Esophagus muscularis mucosa (tissue), 4 donors: ENCODE data around the gene PRSS50. TPM values are rescaled to one million over a fixed set of nuclear protein-coding genes. Genes with fewer than 3 reads are reported as not detected.

ENCODE experiments used
- DNase-seq: peaks from one replicate; pipeline ENCODE4 v3.0.0-alpha.2; 2017; ENCODE audit errors: extremely low spot score
- H3K27ac ChIP-seq, 4 donors: fragments of 200-600 bp; sonication (generic); replicated peaks in 1 of 4; 1 replicate in 3 of 4; 2 replicates in 1 of 4; pipeline ENCODE4 v1.5.1; 2016 to 2019; ENCODE audit warnings: mild to moderate bottlenecking in 1 of 4
- H3K27me3 ChIP-seq, 4 donors: fragments of 200-600 bp; sonication (generic); one replicate each; pipeline versions ENCODE4 v1.5.1 to v1.6.0; 2016 to 2019
- H3K36me3 ChIP-seq, 4 donors: fragments of 200-600 bp; sonication (generic); one replicate each; pipeline ENCODE4 v1.5.1; 2016 to 2019
- H3K4me1 ChIP-seq, 4 donors: fragments of 200-600 bp; sonication (generic); one replicate each; pipeline ENCODE4 v1.5.1; 2016 to 2019
- H3K4me3 ChIP-seq, 4 donors: fragments of 200-600 bp; sonication (generic); 1 replicate in 2 of 4; 2 replicates in 2 of 4; pipeline ENCODE4 v1.5.1; 2016 to 2019; ENCODE audit warnings: mild to moderate bottlenecking in 4 of 4, moderate library complexity in 1 of 4
- H3K9me3 ChIP-seq, 4 donors: fragments of 200-600 bp; sonication (generic); 1 replicate in 3 of 4; 2 replicates in 1 of 4; pipeline ENCODE4 v1.5.1; 2016 to 2019
- EP300 ChIP-seq: sonication (generic); formaldehyde crosslinking; IDR thresholded peaks from one replicate; pipeline ENCODE4 v1.6.1; 2017; ENCODE audit warnings: antibody characterized with exemption
- POLR2A ChIP-seq: fragments of 450-650 bp; IDR thresholded peaks from one replicate; pipeline ENCODE4 v1.6.1; 2017; ENCODE audit warnings: antibody characterized with exemption, moderate library complexity, mild to moderate bottlenecking, low read depth
- POLR2AphosphoS5 ChIP-seq, 2 donors: sonication (generic); formaldehyde crosslinking; IDR thresholded peaks; one replicate each; pipeline ENCODE4 v1.6.1; 2017; ENCODE audit warnings: antibody characterized with exemption in 2 of 2
- WGBS: methylation state at CpG from one replicate; pipeline ENCODE4 v1.1.5; 2018; 5-methylcytosine and 5-hydroxymethylcytosine counted together
- intact Hi-C: fragments of 100-400 bp; cut with DNase I; formaldehyde crosslinking; loops from one replicate; pipeline ENCODE4 v1.15.1; 2023
- total RNA-seq, 4 donors: library from RNA; depleted of rRNA; stranded (reverse); fragments of >200 nt; gene quantifications; one replicate each; pipeline versions ENCODE4 v1.1.0 to v1.2.1, GENCODE V29; 2016
- TF ChIP-seq, protein P1 (sequence below), 3 experiments: fragments of 200-600 bp in 2 of 3; fragments of 450-650 bp in 1 of 3; sonication (generic) in 2 of 3; IDR thresholded peaks; one replicate each; pipeline ENCODE4 v1.5.1; 2017 to 2019; ENCODE audit warnings: antibody characterized with exemption in 3 of 3, mild to moderate bottlenecking in 2 of 3, moderate library complexity in 1 of 3

PRSS50 gene
- total RNA-seq, 4 donors from 2014 or later = 0.32 to 0.46 (median 0.42) TPM; not detected in 1

GRCh38 chr3:46672349-46672695 lies 45.3 kb downstream of the PRSS50 start:
- Histone ChIP-seq H3K4me1 (peaks cover 0 to 7% (median 0%) of the 10 kb centered on the region in 4 donors), H3K36me3 (peaks cover 0 to 68% (median 23%) of the 10 kb centered on the region in 4 donors), H3K9me3 (no peaks in the 10 kb centered on the region), H3K27me3 (no peaks in the 10 kb centered on the region), H3K4me3 (no peak overlapping the region), H3K27ac (no peak overlapping the region)
- DNase-seq = no peak
- TF ChIP-seq POLR2A (no peak), POLR2AphosphoS5 (IDR thresholded peaks at IDR 0.05) (no peak), EP300 (no peak)
- TF ChIP-seq, protein P1, sequence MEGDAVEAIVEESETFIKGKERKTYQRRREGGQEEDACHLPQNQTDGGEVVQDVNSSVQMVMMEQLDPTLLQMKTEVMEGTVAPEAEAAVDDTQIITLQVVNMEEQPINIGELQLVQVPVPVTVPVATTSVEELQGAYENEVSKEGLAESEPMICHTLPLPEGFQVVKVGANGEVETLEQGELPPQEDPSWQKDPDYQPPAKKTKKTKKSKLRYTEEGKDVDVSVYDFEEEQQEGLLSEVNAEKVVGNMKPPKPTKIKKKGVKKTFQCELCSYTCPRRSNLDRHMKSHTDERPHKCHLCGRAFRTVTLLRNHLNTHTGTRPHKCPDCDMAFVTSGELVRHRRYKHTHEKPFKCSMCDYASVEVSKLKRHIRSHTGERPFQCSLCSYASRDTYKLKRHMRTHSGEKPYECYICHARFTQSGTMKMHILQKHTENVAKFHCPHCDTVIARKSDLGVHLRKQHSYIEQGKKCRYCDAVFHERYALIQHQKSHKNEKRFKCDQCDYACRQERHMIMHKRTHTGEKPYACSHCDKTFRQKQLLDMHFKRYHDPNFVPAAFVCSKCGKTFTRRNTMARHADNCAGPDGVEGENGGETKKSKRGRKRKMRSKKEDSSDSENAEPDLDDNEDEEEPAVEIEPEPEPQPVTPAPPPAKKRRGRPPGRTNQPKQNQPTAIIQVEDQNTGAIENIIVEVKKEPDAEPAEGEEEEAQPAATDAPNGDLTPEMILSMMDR (IDR thresholded peaks at IDR 0.05) = no peak
- intact Hi-C loops = no loop called here
- 89% methylated on average over 6 of the region's 6 CpGs for WGBS

DNA sequence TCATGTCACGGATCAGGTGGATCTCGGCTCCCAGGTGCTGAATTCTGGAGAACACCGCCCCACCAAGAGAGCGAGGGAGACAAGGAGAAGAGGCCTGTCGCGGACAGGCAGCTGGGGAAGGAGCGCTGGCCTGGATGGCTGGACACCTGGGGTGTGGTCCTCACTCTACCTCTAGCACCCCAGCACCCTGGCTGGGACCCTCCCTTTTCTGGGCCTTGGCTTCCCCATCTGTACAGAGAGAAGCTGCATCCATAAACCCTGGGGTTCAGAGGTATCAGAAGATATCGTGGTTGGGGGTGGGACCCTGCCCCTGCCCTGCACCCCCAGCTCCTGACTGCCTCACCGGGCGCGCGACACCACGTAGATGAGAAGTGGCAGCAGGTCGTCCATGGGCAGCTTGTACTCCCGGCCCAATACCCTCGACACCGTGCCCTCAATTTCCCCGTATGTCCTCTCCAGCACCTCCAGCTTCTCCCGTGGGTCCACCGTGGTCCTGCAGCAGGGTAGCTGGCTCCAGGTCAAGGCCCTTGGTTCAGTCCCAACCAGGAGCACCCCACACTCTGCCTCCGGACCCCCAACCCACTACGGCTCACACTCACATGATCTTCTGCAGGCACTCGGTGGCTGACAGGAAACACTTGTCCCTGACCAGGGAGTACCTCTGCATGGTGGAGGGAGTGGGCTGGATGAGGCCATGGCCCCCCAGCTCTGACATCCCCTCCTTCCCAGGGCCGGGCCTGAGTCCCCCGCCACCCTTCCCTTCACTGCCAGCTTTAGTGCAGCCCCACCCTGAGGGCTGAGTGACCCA lies 45.9 kb downstream of the PRSS50 start:
- WGBS = 87% methylated on average over 21 of the region's 25 CpGs
- Histone ChIP-seq H3K27ac (no peak overlapping the region), H3K36me3 (peaks cover 0 to 64% (median 23%) of the 10 kb centered on the region in 4 donors), H3K4me1 (peaks cover 0 to 6% (median under 1%) of the 10 kb centered on the region in 4 donors), H3K9me3 (no peaks in the 10 kb centered on the region), H3K4me3 (no peak overlapping the region), H3K27me3 (no peaks in the 10 kb centered on the region)
- DNase-seq = no peak
- TF ChIP-seq POLR2AphosphoS5 (IDR thresholded peaks at IDR 0.05) (no peak), POLR2A (no peak), EP300 (no peak)
- TF ChIP-seq, protein P1 (IDR thresholded peaks at IDR 0.05) = no peak
- intact Hi-C loops = no loop called here

- Histone ChIP-seq H3K4me1 (peaks cover 2 to 11% (median 7%) of the 10 kb centered on the region in 4 donors), H3K4me3 (no peak overlapping the region), H3K27me3 (no peaks in the 10 kb centered on the region), H3K36me3 (peaks cover 0 to 56% (median 23%) of the 10 kb centered on the region in 4 donors), H3K9me3 (no peaks in the 10 kb centered on the region), H3K27ac (no peak overlapping the region)
- intact Hi-C loops = no loop called here
- 89% methylated on average over 3 of the region's 4 CpGs for WGBS
- DNase-seq = no peak
- no peak for TF ChIP-seq POLR2AphosphoS5 (IDR thresholded peaks at IDR 0.05)
These were observed 46.7 kb downstream of the PRSS50 start for GRCh38 chr3:46670891-46671427.

- intact Hi-C loops = no loop called here
- peaks cover 2 to 18% (median 7%) of the 10 kb centered on the region in 4 donors for H3K4me1 ChIP-seq
- H3K27me3 ChIP-seq = no peaks in the 10 kb centered on the region
- WGBS = 82% methylated on average over 13 of the region's 17 CpGs
- no peak for TF ChIP-seq POLR2A
- TF ChIP-seq EP300 = no peak
- no peaks in the 10 kb centered on the region for H3K9me3 ChIP-seq
- H3K36me3 ChIP-seq = peaks cover 0 to 49% (median 23%) of the 10 kb centered on the region in 4 donors
- H3K4me3 ChIP-seq = no peak overlapping the region
- no peak for DNase-seq
- H3K27ac ChIP-seq = no peak overlapping the region
These were observed 47.4 kb downstream of the PRSS50 start for GRCh38 chr3:46670000-46670890.

- Histone ChIP-seq H3K4me3 (no peak overlapping the region), H3K27ac (no peak overlapping the region), H3K9me3 (no peaks in the 10 kb centered on the region), H3K36me3 (peaks cover 0 to 41% (median 21%) of the 10 kb centered on the region in 4 donors), H3K27me3 (no peaks in the 10 kb centered on the region), H3K4me1 (peaks cover 2 to 22% (median 7%) of the 10 kb centered on the region in 4 donors)
- intact Hi-C loops = no loop called here
- no peak for DNase-seq
- no peak for TF ChIP-seq POLR2A
- TF ChIP-seq, protein P1 (IDR thresholded peaks at IDR 0.05) = no peak
- TF ChIP-seq EP300 = no peak
- no peak for TF ChIP-seq POLR2AphosphoS5 (IDR thresholded peaks at IDR 0.05)
- whole genome bisulfite sequencing = 70% methylated on average over 6 of the region's 9 CpGs
These were observed 48.3 kb downstream of the PRSS50 start for GRCh38 chr3:46669191-46669999.
